Common myeloid progenitor, CD34-positive (primary cell): ENCODE results near the gene FOXL2.

Source experiments
- CTCF ChIA-PET: fragments of 350-600 bp; sonication (Branson Sonifier 250); formaldehyde crosslinking; loops from one replicate; lab custom pipeline; 2021; ENCODE audit warnings: antibody characterized with exemption; lab: Charles Lee
- POLR2A ChIA-PET: fragments of 350-600 bp; sonication (Branson Sonifier 250); formaldehyde crosslinking; loops from one replicate; lab custom pipeline; 2021; ENCODE audit warnings: antibody characterized with exemption; lab: Charles Lee
- DNase-seq, 3 donors: peaks; one replicate each; pipeline versions ENCODE4 v3.0.0 to v3.0.0-alpha.2; 2013
- H3K27ac ChIP-seq, 2 experiments: 1 replicate in 1 of 2; 2 replicates in 1 of 2; pipeline ENCODE4 v1.7.0; 2013; ENCODE audit warnings: inconsistent platforms in 2 of 2, low read length in 2 of 2, mild to moderate bottlenecking in 2 of 2, low read depth in 1 of 2, moderate library complexity in 1 of 2; ENCODE audit not compliant: severe bottlenecking in 2 of 2, insufficient read depth in 1 of 2, poor library complexity in 1 of 2
- H3K27me3 ChIP-seq, 5 experiments: replicated peaks in 2 of 5; 1 replicate in 3 of 5; 2 replicates in 2 of 5; pipeline versions ENCODE4 v1.6.1 to v1.7.0; 2013; ENCODE audit warnings: low read length in 4 of 5, mild to moderate bottlenecking in 2 of 5, moderate library complexity in 2 of 5, inconsistent platforms in 1 of 5; ENCODE audit not compliant: insufficient read depth in 5 of 5, control insufficient read depth in 4 of 5
- H3K36me3 ChIP-seq, 4 experiments: 1 replicate in 2 of 4; 2 replicates in 2 of 4; pipeline versions ENCODE4 v1.6.1 to v1.7.0; 2013; ENCODE audit warnings: low read length in 3 of 4, control low read depth in 1 of 4, mild to moderate bottlenecking in 1 of 4; ENCODE audit not compliant: control insufficient read depth in 4 of 4, insufficient read depth in 4 of 4
- H3K4me1 ChIP-seq, 4 experiments: 1 replicate in 3 of 4; 2 replicates in 1 of 4; pipeline versions ENCODE4 v1.6.1 to v1.7.1; 2013; ENCODE audit warnings: low read length in 3 of 4, mild to moderate bottlenecking in 3 of 4, control low read depth in 1 of 4, inconsistent platforms in 1 of 4, moderate library complexity in 1 of 4; ENCODE audit not compliant: control insufficient read depth in 4 of 4, insufficient read depth in 4 of 4; ENCODE audit errors: control extremely low read depth in 1 of 4
- H3K4me3 ChIP-seq, 7 experiments: 1 replicate in 4 of 7; 2 replicates in 3 of 7; pipeline versions ENCODE4 v1.5.1 to v1.7.0; 2013; ENCODE audit warnings: mild to moderate bottlenecking in 7 of 7, low read length in 6 of 7, moderate library complexity in 6 of 7, inconsistent platforms in 2 of 7, low read depth in 2 of 7, control low read depth in 1 of 7; ENCODE audit not compliant: insufficient read depth in 4 of 7, control insufficient read depth in 1 of 7; ENCODE audit errors: extremely low read depth in 1 of 7
- H3K9me3 ChIP-seq, 5 experiments: 1 replicate in 4 of 5; 2 replicates in 1 of 5; pipeline versions ENCODE4 v1.6.1 to v1.7.1; 2013; ENCODE audit warnings: low read length in 4 of 5, mild to moderate bottlenecking in 2 of 5, inconsistent platforms in 1 of 5, low read depth in 1 of 5, moderate library complexity in 1 of 5; ENCODE audit not compliant: control insufficient read depth in 4 of 5, insufficient read depth in 2 of 5; ENCODE audit errors: control extremely low read depth in 1 of 5
- whole genome bisulfite sequencing: methylation state at CpG from one replicate; pipeline ENCODE4 v1.1.5; 2013; ENCODE audit not compliant: insufficient coverage; 5-methylcytosine and 5-hydroxymethylcytosine counted together

The FOXL2 gene

DNA sequence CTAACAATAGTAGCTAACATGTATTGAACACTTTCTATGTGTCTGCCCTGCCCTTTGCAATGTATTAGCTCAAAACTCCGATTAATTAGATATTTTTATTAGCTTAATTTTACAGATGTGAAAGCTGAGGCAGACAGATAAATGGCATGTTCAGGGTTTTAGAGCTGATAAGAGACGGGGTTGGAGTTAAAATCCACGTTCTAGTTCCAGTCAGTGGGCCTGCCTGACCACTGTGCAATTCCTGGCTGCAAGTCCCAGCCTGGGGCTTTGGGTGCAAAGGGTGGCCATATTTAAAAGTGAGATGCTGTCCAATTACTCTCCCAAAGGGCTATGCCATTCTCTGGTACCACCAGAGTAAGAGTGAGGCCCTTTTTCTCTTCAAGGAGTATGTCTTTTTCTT lies 33.2 kb downstream of the FOXL2 start:
- Histone ChIP-seq H3K4me1 (peaks cover 0 to 14% (median 9%) of the 10 kb centered on the region in 4 experiments), H3K36me3 (no peaks in the 10 kb centered on the region), H3K9me3 (no peaks in the 10 kb centered on the region), H3K4me3 (no peak overlapping the region), H3K27me3 (no peaks in the 10 kb centered on the region), H3K27ac (no peak overlapping the region)
- POLR2A ChIA-PET = no interaction called here
- no peak for DNase-seq
- CTCF ChIA-PET = interaction anchor here (1.2 to 8.7 kb wide), 4 partner anchors 9 to 320 kb away, joined by 3 to 92 read pairs (median 44); partner anchors contain the start of gene CEP70
- WGBS = 84% methylated on average over 2 of the region's 3 CpGs

DNA sequence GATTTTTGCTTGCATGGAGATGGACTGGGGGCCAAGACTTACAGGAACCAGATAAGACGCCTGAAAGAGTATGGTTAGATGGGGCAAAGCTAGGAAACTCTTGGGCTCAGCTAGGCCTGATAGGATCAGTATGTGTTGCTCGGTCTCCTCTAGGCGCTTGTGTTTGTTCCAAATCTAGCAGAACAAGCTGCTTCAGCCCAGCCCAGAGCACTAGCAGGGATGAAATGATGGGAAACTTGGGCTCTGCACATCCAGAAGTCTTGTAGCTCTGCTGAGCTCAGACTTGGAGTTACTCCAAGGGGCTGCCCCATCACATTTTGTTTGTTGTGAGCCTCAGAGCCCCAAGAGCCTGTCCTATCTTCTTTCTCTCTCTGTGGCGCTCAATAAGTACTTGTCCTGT lies 34.7 kb downstream of the FOXL2 start:
- no peak for DNase-seq
- ChIA-PET CTCF (interaction anchor here (0.9 to 8.7 kb wide), 9 partner anchors 10 to 319 kb away, joined by 3 to 92 read pairs (median 4); partner anchors contain the start of gene CEP70), POLR2A (interaction anchor here (0.6 kb wide), 1 partner anchor 108 kb away, joined by 3 read pairs; no protein-coding TSS in a partner anchor)
- 90% methylated on average over 2 of the region's 4 CpGs for WGBS
- Histone ChIP-seq H3K27ac (no peak overlapping the region), H3K9me3 (no peaks in the 10 kb centered on the region), H3K27me3 (no peaks in the 10 kb centered on the region), H3K4me1 (peaks cover 0 to 14% (median 9%) of the 10 kb centered on the region in 4 experiments), H3K4me3 (no peak overlapping the region), H3K36me3 (no peaks in the 10 kb centered on the region)

DNA sequence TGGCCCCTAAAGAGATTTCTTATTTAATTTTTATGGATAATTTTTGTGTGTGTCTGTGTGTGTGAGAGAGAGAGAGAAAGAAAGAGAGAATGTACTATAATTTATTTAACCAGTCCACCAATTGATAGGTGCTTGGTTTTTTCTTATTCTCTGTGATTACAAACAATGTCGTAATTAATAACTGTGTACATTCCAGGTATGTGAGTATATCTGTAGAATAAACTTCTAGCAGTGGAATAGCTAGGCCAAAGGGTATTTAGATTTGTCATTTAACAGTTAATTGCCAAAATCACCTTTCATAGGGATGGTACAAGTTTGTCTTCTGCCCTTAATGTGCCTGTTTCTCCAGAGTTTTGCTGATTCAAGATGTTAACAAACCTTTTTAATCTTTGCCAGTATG lies 35.3 kb downstream of the FOXL2 start:
- H3K4me1 ChIP-seq = peaks cover 0 to 14% (median 9%) of the 10 kb centered on the region in 4 experiments
- no peaks in the 10 kb centered on the region for H3K27me3 ChIP-seq
- DNase-seq = no peak
- no peak overlapping the region for H3K4me3 ChIP-seq
- no peak overlapping the region for H3K27ac ChIP-seq
- CTCF ChIA-PET = interaction anchor here (0.9 to 8.7 kb wide), 7 partner anchors 10 to 318 kb away, joined by 3 to 92 read pairs (median 4); partner anchors contain the start of gene CEP70
- WGBS = no CpG with 5 or more reads among the region's 1 CpG
- no peaks in the 10 kb centered on the region for H3K36me3 ChIP-seq
- POLR2A ChIA-PET = interaction anchor here (0.6 kb wide), 1 partner anchor 107 kb away, joined by 3 read pairs; no protein-coding TSS in a partner anchor
- no peaks in the 10 kb centered on the region for H3K9me3 ChIP-seq

DNA sequence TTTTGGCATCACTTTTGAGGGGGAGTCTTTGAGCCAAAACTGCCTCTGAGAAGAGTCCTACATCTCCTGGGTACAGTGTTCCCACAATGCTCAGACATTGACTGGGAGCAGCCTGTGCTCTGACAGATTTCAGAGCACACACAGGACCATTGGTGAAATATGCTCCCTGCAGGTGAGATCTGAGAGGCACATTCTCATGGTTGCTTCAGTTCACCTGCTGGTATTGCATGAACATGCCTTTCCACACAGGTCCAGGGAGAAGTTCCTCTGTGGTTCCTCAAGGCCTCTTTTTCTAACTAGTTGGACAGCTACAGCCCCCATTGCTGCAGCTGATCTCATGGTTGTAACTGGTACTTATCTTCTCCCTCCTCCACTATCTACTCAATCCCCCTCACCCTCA lies 37.0 kb downstream of the FOXL2 start:
- no peak overlapping the region for H3K4me3 ChIP-seq
- no peak for DNase-seq
- H3K4me1 ChIP-seq = peaks cover 0 to 3% (median 2%) of the 10 kb centered on the region in 4 experiments
- ChIA-PET POLR2A (no interaction called here), CTCF (interaction anchor here (1.2 to 2.0 kb wide), 3 partner anchors 9 to 13 kb away, joined by 6 to 10 read pairs (median 7); no protein-coding TSS in a partner anchor)
- H3K9me3 ChIP-seq = no peaks in the 10 kb centered on the region
- no peaks in the 10 kb centered on the region for H3K36me3 ChIP-seq
- no peak overlapping the region for H3K27ac ChIP-seq
- no peaks in the 10 kb centered on the region for H3K27me3 ChIP-seq

DNA sequence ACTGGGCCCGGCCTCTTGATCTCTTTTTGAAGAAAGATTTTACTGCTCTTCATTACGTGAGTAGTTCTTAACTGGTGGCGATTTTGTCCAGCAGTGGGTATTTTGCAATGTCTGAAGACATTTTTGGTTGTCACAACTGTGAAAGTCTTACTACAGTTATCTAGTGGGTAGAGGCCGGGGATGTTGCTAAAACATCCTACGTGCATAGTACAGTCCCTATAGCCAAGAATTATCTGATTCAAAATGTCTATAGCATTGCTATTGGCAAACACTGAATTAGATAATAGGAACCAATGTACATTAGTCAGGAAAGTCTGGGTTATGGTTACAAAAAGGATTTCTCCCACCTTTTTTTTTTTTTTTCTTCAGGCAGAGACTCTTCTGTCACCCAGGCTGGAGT lies 38.1 kb downstream of the FOXL2 start:
- Histone ChIP-seq H3K9me3 (no peaks in the 10 kb centered on the region), H3K4me1 (no peaks in the 10 kb centered on the region), H3K36me3 (no peaks in the 10 kb centered on the region), H3K4me3 (no peak overlapping the region), H3K27me3 (no peaks in the 10 kb centered on the region), H3K27ac (no peak overlapping the region)
- ChIA-PET CTCF (no interaction called here), POLR2A (interaction anchor here (0.7 kb wide), 1 partner anchor 180 kb away, joined by 4 read pairs; no protein-coding TSS in a partner anchor)
- DNase-seq = no peak
- WGBS = 94% methylated on average over 3 of the region's 5 CpGs

DNA sequence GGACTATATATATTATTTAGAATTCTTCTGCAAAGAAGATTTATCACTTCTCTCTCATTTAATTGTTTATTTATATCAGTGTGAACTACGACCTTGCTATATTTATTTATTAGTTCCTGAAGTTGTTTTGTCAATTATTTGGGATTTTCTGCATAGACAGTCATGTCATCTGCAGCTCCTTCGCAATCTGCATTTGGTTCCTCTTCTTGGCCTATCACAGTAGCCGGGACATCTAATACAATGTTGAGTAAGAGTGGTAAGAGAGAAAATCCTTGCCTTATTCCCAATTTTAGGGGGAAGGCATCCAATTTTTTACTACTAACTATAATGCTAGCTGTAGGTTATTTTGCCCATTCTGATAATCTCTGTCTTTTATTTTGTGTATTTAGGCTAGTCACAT lies 39.4 kb downstream of the FOXL2 start:
- no CpG with 5 or more reads among the region's 3 CpGs for WGBS
- H3K36me3 ChIP-seq = no peaks in the 10 kb centered on the region
- POLR2A ChIA-PET = no interaction called here
- H3K9me3 ChIP-seq = no peaks in the 10 kb centered on the region
- H3K4me3 ChIP-seq = no peak overlapping the region
- no peak overlapping the region for H3K27ac ChIP-seq
- no peak for DNase-seq
- no peaks in the 10 kb centered on the region for H3K27me3 ChIP-seq
- CTCF ChIA-PET = interaction anchor here (0.6 kb wide), 1 partner anchor 72 kb away, joined by 3 read pairs; no protein-coding TSS in a partner anchor
- H3K4me1 ChIP-seq = no peaks in the 10 kb centered on the region

DNA sequence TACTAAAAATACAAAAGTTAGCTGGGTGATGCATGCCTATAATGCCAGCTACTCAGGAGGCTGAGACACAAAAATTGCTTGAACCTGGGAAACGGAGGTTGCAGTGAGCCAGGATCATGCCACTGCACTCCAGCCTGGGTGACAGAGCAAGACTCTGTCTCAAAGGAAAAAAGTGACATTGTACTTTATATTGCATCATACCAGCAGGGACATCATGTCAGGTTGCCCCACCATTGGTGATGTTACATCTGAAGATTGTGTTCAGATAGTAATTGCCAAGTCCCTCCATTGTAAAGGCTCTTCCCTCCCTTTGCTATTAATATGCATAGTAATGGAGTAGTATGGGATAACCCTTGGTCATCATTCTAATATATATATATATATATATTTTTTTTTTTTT lies 44.8 kb downstream of the FOXL2 start:
- Histone ChIP-seq H3K36me3 (no peaks in the 10 kb centered on the region), H3K27ac (no peak overlapping the region), H3K9me3 (no peaks in the 10 kb centered on the region), H3K4me1 (peaks cover 0 to 4% (median 4%) of the 10 kb centered on the region in 4 experiments), H3K4me3 (no peak overlapping the region), H3K27me3 (no peaks in the 10 kb centered on the region)
- CTCF ChIA-PET = interaction anchor here (0.9 to 2.6 kb wide), 3 partner anchors 10 to 21 kb away, joined by 3 to 11 read pairs (median 4); no protein-coding TSS in a partner anchor
- POLR2A ChIA-PET = no interaction called here
- WGBS = no CpG with 5 or more reads among the region's 1 CpG
- no peak for DNase-seq
